ENCODE results near the gene CCDC179.

The CCDC179 gene

DNA sequence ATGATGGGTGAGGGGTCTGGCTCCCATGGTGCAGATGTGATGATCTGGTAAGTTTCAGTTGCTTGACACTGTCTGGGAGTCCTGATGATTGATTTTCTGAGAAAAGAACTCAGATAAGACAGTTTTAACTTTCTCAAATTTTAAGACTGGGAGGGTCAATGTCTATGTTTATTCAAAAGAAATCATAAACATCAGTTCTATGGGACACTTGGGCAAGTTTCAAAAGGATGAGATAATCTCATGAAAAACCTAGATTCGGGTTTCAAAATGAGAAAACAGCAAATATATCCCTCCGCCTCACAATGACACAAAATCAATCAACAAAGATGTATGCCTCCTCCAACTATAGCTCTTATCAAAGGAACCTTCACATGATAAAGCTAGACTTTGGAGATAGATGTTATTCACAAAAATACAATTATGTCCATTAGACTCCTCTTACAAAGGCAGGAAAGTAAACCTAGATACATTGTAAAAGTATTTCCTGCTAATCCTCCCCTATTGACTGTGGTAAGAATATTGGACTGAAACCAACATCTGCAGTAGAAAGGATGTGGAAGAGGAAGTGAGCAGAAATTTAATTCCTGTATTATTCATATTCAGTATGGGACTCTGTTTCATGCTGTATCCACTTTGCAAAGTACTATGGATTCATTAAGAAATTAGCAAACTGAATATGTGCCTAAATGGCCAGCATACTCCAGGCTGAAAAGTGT is 52.3 kb downstream of the CCDC179 start:
- DNase-seq (ENCODE audit: low read depth), result no peak

DNA sequence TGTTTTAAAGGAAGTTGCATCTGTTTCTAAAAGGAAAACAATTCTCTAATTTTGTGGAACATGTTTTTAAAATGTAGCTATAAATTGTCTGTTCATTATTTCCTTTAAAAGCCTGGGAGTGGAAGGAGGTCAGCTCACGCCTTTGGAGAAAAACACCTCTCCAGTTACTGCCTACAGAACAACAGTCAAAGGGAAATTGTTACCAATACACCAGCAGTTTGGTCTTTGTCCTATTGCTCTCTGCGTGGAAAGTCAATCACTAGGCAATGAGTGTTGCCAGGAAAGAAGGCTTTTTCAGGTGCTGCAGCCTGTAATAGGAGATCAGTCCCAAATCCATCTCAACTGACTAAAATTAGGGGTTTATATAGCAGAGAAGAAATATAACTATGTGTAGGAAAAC is 52.9 kb downstream of the CCDC179 start:
- no peak for DNase-seq (ENCODE audit: low read depth)

- DNase-seq (ENCODE audit: low read depth), result no peak
These were observed 57.4 kb downstream of the CCDC179 start for GRCh38 chr11:22802861-22803260.

DNA sequence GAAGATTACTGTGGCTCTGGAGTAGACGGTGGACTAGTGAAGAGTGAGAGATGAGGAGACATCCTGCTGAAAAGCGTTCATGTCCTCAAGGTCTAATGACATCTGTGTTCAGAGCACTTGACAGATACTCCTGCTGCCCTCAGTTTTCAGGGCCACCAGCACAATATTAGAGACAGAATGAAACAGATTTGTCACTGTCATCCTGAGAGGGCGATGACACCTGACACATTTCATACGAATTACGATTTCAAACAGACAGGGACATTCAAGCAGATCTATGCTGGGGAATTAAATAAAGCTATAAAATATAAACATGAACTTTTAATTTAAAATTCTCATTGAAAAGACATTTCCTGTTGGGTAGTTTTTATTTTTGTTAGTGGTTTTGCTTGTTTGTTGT is 59.8 kb downstream of the CCDC179 start:
- DNase-seq (ENCODE audit: low read depth), result no peak

DNA sequence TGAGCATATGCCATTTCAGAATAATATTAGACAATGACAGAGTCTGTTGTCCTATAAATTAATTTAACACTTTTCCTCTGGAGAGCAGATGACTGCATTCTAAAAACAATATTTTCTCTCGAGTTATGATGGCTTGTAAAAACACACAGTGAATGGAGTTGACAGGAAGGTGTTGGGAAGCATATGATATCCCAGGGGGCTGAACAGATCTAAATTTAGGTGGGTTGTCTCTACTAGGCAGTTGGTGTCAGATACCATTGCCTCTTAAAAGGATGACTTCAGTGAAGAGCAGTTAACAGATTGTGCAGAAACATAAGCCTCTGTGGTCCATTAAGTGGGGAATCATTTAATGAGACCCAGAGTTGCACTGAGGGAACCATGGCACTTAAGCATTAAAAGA is 61.4 kb downstream of the CCDC179 start:
- no peak for DNase-seq (ENCODE audit: low read depth)

GRCh38 chr11:22797047-22797446 is 63.2 kb downstream of the CCDC179 start:
- no peak for DNase-seq (ENCODE audit: low read depth)

Data from fibroblast of the conjunctiva (primary cell).